Measurements from ENCODE around the gene SLC43A3.

DNA sequence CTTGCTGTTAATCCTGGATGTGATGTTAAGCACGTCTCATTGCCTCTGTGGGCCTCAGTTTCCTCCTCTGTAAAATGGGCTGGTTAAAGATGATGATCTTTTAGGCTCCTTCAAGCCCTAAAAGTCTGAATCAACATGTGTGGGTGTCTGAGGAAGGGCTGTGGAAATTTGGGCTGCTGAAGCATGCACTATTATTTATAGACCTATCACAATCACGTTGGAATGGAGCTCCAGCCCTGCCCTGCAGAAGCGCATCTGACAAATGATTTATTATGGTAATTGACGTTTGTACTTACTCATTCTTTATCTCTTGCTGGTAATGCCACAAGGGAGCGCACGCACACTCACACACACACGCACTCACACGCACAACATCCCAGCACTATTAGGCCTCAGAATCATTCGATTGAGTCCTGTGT is 68.4 kb downstream of the SLC43A3 start:
- TF ChIP-seq, protein P1, sequence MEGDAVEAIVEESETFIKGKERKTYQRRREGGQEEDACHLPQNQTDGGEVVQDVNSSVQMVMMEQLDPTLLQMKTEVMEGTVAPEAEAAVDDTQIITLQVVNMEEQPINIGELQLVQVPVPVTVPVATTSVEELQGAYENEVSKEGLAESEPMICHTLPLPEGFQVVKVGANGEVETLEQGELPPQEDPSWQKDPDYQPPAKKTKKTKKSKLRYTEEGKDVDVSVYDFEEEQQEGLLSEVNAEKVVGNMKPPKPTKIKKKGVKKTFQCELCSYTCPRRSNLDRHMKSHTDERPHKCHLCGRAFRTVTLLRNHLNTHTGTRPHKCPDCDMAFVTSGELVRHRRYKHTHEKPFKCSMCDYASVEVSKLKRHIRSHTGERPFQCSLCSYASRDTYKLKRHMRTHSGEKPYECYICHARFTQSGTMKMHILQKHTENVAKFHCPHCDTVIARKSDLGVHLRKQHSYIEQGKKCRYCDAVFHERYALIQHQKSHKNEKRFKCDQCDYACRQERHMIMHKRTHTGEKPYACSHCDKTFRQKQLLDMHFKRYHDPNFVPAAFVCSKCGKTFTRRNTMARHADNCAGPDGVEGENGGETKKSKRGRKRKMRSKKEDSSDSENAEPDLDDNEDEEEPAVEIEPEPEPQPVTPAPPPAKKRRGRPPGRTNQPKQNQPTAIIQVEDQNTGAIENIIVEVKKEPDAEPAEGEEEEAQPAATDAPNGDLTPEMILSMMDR (IDR thresholded peaks at IDR 0.05; ENCODE audit: low read depth, low read length, poor library complexity, severe bottlenecking): no peak
- no peak for TF ChIP-seq EZH2phosphoT487 (IDR thresholded peaks at IDR 0.05; ENCODE audit: borderline replicate concordance, low read length)

Measured in DOHH2 (cell line).